ENCODE results near the gene CCDC50. TPM values are rescaled to one million over a fixed set of nuclear protein-coding genes. Genes with fewer than 3 reads are reported as not detected.

CCDC50 gene
- total RNA-seq, 1 donor from 2014 or later: 178 TPM

GRCh38 chr3:191360620-191361019, 31.4 kb downstream of the CCDC50 start:
- H3K36me3 ChIP-seq (ENCODE audit: control insufficient read depth, insufficient read depth, low read length): peaks cover 3% of the 10 kb centered on the region
- H3K27me3 ChIP-seq (ENCODE audit: control insufficient read depth, insufficient read depth, low read length): no peaks in the 10 kb centered on the region
- no peak for TF ChIP-seq CTCF (IDR thresholded peaks at IDR 0.05; ENCODE audit: insufficient read depth, low read length, poor library complexity, severe bottlenecking)
- DNase-seq (ENCODE audit: low read depth): no peak
- no peak overlapping the region for H3K4me3 ChIP-seq (ENCODE audit: low read depth, low read length)

GRCh38 chr3:191361456-191361855, 32.3 kb downstream of the CCDC50 start:
- Histone ChIP-seq H3K4me3 (ENCODE audit: low read depth, low read length) (no peak overlapping the region), H3K36me3 (ENCODE audit: control insufficient read depth, insufficient read depth, low read length) (peaks cover 3% of the 10 kb centered on the region), H3K27me3 (ENCODE audit: control insufficient read depth, insufficient read depth, low read length) (no peaks in the 10 kb centered on the region)
- TF ChIP-seq CTCF (IDR thresholded peaks at IDR 0.05; ENCODE audit: insufficient read depth, low read length, poor library complexity, severe bottlenecking): no peak
- DNase-seq (ENCODE audit: low read depth): no peak

GRCh38 chr3:191362037-191362436, 32.8 kb downstream of the CCDC50 start:
- Histone ChIP-seq H3K36me3 (ENCODE audit: control insufficient read depth, insufficient read depth, low read length) (peaks cover 3% of the 10 kb centered on the region), H3K27me3 (ENCODE audit: control insufficient read depth, insufficient read depth, low read length) (no peaks in the 10 kb centered on the region), H3K4me3 (ENCODE audit: low read depth, low read length) (no peak overlapping the region)
- no peak for DNase-seq (ENCODE audit: low read depth)
- TF ChIP-seq CTCF (IDR thresholded peaks at IDR 0.05; ENCODE audit: insufficient read depth, low read length, poor library complexity, severe bottlenecking): no peak

GRCh38 chr3:191362524-191363090, 33.4 kb downstream of the CCDC50 start:
- Histone ChIP-seq H3K27me3 (ENCODE audit: control insufficient read depth, insufficient read depth, low read length) (no peaks in the 10 kb centered on the region), H3K4me3 (ENCODE audit: low read depth, low read length) (no peak overlapping the region), H3K36me3 (ENCODE audit: control insufficient read depth, insufficient read depth, low read length) (peaks cover 3% of the 10 kb centered on the region)
- DNase-seq (ENCODE audit: low read depth): no peak
- no peak for TF ChIP-seq CTCF (IDR thresholded peaks at IDR 0.05; ENCODE audit: insufficient read depth, low read length, poor library complexity, severe bottlenecking)

GRCh38 chr3:191363221-191363620, 34.0 kb downstream of the CCDC50 start:
- Histone ChIP-seq H3K4me3 (ENCODE audit: low read depth, low read length) (no peak overlapping the region), H3K36me3 (ENCODE audit: control insufficient read depth, insufficient read depth, low read length) (peaks cover 2% of the 10 kb centered on the region), H3K27me3 (ENCODE audit: control insufficient read depth, insufficient read depth, low read length) (no peaks in the 10 kb centered on the region)
- DNase-seq (ENCODE audit: low read depth): no peak
- no peak for TF ChIP-seq CTCF (IDR thresholded peaks at IDR 0.05; ENCODE audit: insufficient read depth, low read length, poor library complexity, severe bottlenecking)

GRCh38 chr3:191366675-191367074, 37.5 kb downstream of the CCDC50 start:
- Histone ChIP-seq H3K27me3 (ENCODE audit: control insufficient read depth, insufficient read depth, low read length) (no peaks in the 10 kb centered on the region), H3K4me3 (ENCODE audit: low read depth, low read length) (no peak overlapping the region), H3K36me3 (ENCODE audit: control insufficient read depth, insufficient read depth, low read length) (peaks cover 2% of the 10 kb centered on the region)
- DNase-seq (ENCODE audit: low read depth): no peak
- TF ChIP-seq CTCF (IDR thresholded peaks at IDR 0.05; ENCODE audit: insufficient read depth, low read length, poor library complexity, severe bottlenecking): no peak
